K562 (cell line): ENCODE results near the gene AGAP1. TPM values are rescaled to one million over a fixed set of nuclear protein-coding genes. Genes with fewer than 3 reads are reported as not detected.

ENCODE experiments used
- ATAC-seq: fragments of 200-7000 bp; cut with Tn5 transposase; 3 replicates; pipeline ENCODE4 v1.9.1; 2020; ENCODE audit warnings: moderate library complexity
- BruUV-seq: library from RNA; stranded (reverse); fragments of 400-500 nt; replicated peaks from 2 replicates; lab custom pipeline; 2021; lab: Mats Ljungman, UMichigan
- CTCF ChIA-PET: fragments of 300-600 bp; formaldehyde crosslinking; extraction: SDS; loops from one replicate; lab custom pipeline; 2021; ENCODE audit warnings: low intra/inter-chr PET ratio; lab: Yijun Ruan, JAX
- POLR2A ChIA-PET: fragments of 300-600, 350-650 bp; sonication (Branson Sonifier 250); formaldehyde crosslinking; extraction: SDS; loops from one replicate; lab custom pipeline; 2021; ENCODE audit warnings: antibody characterized with exemption, inconsistent platforms; lab: Yijun Ruan, JAX
- DNase-seq, 4 experiments: peaks; one replicate each; pipeline versions ENCODE4 v3.0.0 to v3.0.0-alpha.2; 2011 to 2018; ENCODE audit warnings: low spot score in 3 of 4, mixed read lengths in 3 of 4; ENCODE audit errors: extremely low read depth in 1 of 4
- FAIRE-seq: peaks from 2 replicates; lab custom pipeline; 2011; peaks lifted over from hg19 to GRCh38; lab: Jason Lieb, UNC
- H2AFZ ChIP-seq: 2 replicates; pipeline ENCODE4 v1.6.0; 2011; ENCODE audit warnings: low read depth, low read length, control low read depth, inconsistent platforms
- H3K27ac ChIP-seq: fragments of 200-600 bp; 3 replicates; pipeline ENCODE4 v1.8.0; 2011; ENCODE audit warnings: low read depth, mild to moderate bottlenecking, control low read depth, inconsistent platforms, low read length, moderate library complexity, mixed read lengths; ENCODE audit errors: extremely low read depth
- H3K27me3 ChIP-seq, 2 experiments: fragments of 300-600 bp in 1 of 2; 2 replicates in 1 of 2; 3 replicates in 1 of 2; pipeline versions ENCODE4 v1.6.0 to v1.8.0; 2011; ENCODE audit warnings: inconsistent platforms in 2 of 2, low read length in 2 of 2, mild to moderate bottlenecking in 1 of 2, mixed read lengths in 1 of 2, moderate library complexity in 1 of 2; ENCODE audit not compliant: control insufficient read depth in 2 of 2, insufficient read depth in 2 of 2
- H3K36me3 ChIP-seq: fragments of 300-600 bp; 3 replicates; pipeline ENCODE4 v1.8.0; 2011; ENCODE audit warnings: mild to moderate bottlenecking, low read length, inconsistent platforms; ENCODE audit not compliant: control insufficient read depth, insufficient read depth
- H3K4me1 ChIP-seq, 2 experiments: fragments of 200-600 bp in 1 of 2; replicated peaks in 1 of 2; 2 replicates in 1 of 2; 3 replicates in 1 of 2; pipeline versions ENCODE4 v1.5.1 to v1.8.0; 2011; ENCODE audit warnings: inconsistent platforms in 2 of 2, low read length in 2 of 2, mild to moderate bottlenecking in 1 of 2, mixed read lengths in 1 of 2, moderate library complexity in 1 of 2; ENCODE audit not compliant: control insufficient read depth in 2 of 2, insufficient read depth in 2 of 2
- H3K4me2 ChIP-seq: 2 replicates; pipeline ENCODE4 v1.6.1; 2011; ENCODE audit warnings: low read length, control low read depth, inconsistent platforms, mixed read lengths; ENCODE audit not compliant: insufficient read depth
- H3K4me3 ChIP-seq: fragments of 200-600 bp; sonication (generic), shearing (Covaris generic); 2 replicates; pipeline ENCODE4 v1.5.1; 2016; ENCODE audit warnings: control low read depth, inconsistent platforms
- H3K79me2 ChIP-seq: fragments of 200-600 bp; 3 replicates; pipeline ENCODE4 v1.8.0; 2011; ENCODE audit warnings: low read length, inconsistent platforms; ENCODE audit not compliant: control insufficient read depth, insufficient read depth
- H3K9ac ChIP-seq, 2 experiments: 2 replicates each; pipeline versions ENCODE4 v1.6.0 to v1.6.1; 2011; ENCODE audit warnings: low read depth in 2 of 2, low read length in 2 of 2, control low read depth in 1 of 2, inconsistent platforms in 1 of 2, mild to moderate bottlenecking in 1 of 2, mixed read lengths in 1 of 2; ENCODE audit not compliant: insufficient read depth in 1 of 2
- H3K9me1 ChIP-seq: one replicate; pipeline ENCODE4 v1.6.0; 2011; ENCODE audit warnings: inconsistent platforms, mild to moderate bottlenecking, low read length, moderate library complexity; ENCODE audit not compliant: control insufficient read depth, insufficient read depth
- H3K9me3 ChIP-seq: replicated peaks from 2 replicates; pipeline ENCODE4 v1.5.1; 2011; ENCODE audit warnings: low read depth, low read length, inconsistent platforms; ENCODE audit not compliant: control insufficient read depth, insufficient read depth
- H4K20me1 ChIP-seq: replicated peaks from 2 replicates; pipeline ENCODE4 v1.6.1; 2011; ENCODE audit warnings: low read length, inconsistent platforms, mixed read lengths; ENCODE audit not compliant: control insufficient read depth, insufficient read depth
- BCL6 ChIP-seq: fragments of 250-450 bp; sonication (Bioruptor Pico); IDR thresholded peaks from 2 replicates; pipeline ENCODE4 v1.4.0; 2020
- CHAMP1 ChIP-seq: fragments of 450-650 bp; IDR thresholded peaks from 2 replicates; pipeline ENCODE4 v1.6.1; 2016; ENCODE audit warnings: mild to moderate bottlenecking
- CTBP1 ChIP-seq: fragments of 450-650 bp; IDR thresholded peaks from 2 replicates; pipeline ENCODE4 v1.6.1; 2016; ENCODE audit warnings: borderline replicate concordance
- KDM1A ChIP-seq, 2 experiments: fragments of 450-650 bp; IDR thresholded peaks; 2 replicates each; pipeline ENCODE4 v1.6.1; 2016; ENCODE audit warnings: mild to moderate bottlenecking in 2 of 2
- KHSRP ChIP-seq: fragments of 450-650 bp; IDR thresholded peaks from 2 replicates; pipeline ENCODE4 v1.6.1; 2017
- TRIM24 ChIP-seq, 2 experiments: fragments of 450-650 bp; IDR thresholded peaks; 2 replicates each; pipeline ENCODE4 v1.6.1; 2016
- ZNF830 ChIP-seq: fragments of 250-450 bp; sonication (Bioruptor Pico); IDR thresholded peaks from 2 replicates; pipeline ENCODE4 v1.5.0; 2021; ENCODE audit warnings: mild to moderate bottlenecking
- WGBS: fragments of 100-300 bp; shearing (Covaris generic); methylation state at CpG from one replicate; pipeline ENCODE4 v1.1.6; 2016; ENCODE audit warnings: low coverage, mixed read lengths; ENCODE audit not compliant: insufficient coverage; ENCODE audit errors: missing lambda C conversion rate; 5-methylcytosine and 5-hydroxymethylcytosine counted together
- in situ Hi-C: fragments of 300-500 bp; cut with MboI; formaldehyde crosslinking; loops from 4 replicates; pipeline ENCODE4 v1.15.0; 2018; ENCODE audit warnings: inconsistent platforms, mixed read lengths
- intact Hi-C: fragments of 100-400 bp; cut with micrococcal nuclease; formaldehyde crosslinking; loops from 2 replicates; pipeline ENCODE4 v1.14.2; 2022
- polyA plus RNA-seq, 8 experiments: library from polyadenylated mRNA; depleted of rRNA in 4 of 8; stranded (reverse) in 5 of 8; unstranded in 3 of 8; fragments of >200 nt; fragmentation: Nextera tagmentation in 2 of 8; fragmentation: Illumina TruSeq in 1 of 8; extraction: Ambion mirVana in 2 of 8; extraction: Trizol in 1 of 8; gene quantifications; 2 replicates each; pipeline versions ENCODE4 v1.2.1 to v1.2.3, GENCODE V29; 2011 to 2014; ENCODE audit warnings: inconsistent platforms in 1 of 8, missing spikeins in 1 of 8
- total RNA-seq, 7 experiments: library from RNA; depleted of rRNA in 6 of 7; stranded (reverse); fragments of >200 nt in 6 of 7; fragmentation: Illumina TruSeq in 2 of 7; extraction: Trizol in 2 of 7; gene quantifications; 2 replicates each; pipeline versions ENCODE4 v1.2.1 to v1.2.3, GENCODE V29; 2011 to 2021; ENCODE audit warnings: low replicate concordance in 1 of 7
- TF ChIP-seq, protein P1 (sequence below): fragments of 150-350 bp; conservative IDR thresholded peaks from 2 replicates; pipeline ENCODE4 v1.6.1; 2014; ENCODE audit warnings: low read length
- TF ChIP-seq, protein P2 (sequence below): fragments of 250-450 bp; sonication (Bioruptor Pico); IDR thresholded peaks from 2 replicates; pipeline ENCODE4 v1.8.0; 2021; ENCODE audit warnings: mild to moderate bottlenecking, moderate library complexity

AGAP1 gene
- total and polyA plus RNA-seq, 9 of the 15 experiments (the other 6 are each of a cell fraction or from before 2014, with no cell fraction given): 1.3 to 24.0 (median 10.6) TPM

DNA sequence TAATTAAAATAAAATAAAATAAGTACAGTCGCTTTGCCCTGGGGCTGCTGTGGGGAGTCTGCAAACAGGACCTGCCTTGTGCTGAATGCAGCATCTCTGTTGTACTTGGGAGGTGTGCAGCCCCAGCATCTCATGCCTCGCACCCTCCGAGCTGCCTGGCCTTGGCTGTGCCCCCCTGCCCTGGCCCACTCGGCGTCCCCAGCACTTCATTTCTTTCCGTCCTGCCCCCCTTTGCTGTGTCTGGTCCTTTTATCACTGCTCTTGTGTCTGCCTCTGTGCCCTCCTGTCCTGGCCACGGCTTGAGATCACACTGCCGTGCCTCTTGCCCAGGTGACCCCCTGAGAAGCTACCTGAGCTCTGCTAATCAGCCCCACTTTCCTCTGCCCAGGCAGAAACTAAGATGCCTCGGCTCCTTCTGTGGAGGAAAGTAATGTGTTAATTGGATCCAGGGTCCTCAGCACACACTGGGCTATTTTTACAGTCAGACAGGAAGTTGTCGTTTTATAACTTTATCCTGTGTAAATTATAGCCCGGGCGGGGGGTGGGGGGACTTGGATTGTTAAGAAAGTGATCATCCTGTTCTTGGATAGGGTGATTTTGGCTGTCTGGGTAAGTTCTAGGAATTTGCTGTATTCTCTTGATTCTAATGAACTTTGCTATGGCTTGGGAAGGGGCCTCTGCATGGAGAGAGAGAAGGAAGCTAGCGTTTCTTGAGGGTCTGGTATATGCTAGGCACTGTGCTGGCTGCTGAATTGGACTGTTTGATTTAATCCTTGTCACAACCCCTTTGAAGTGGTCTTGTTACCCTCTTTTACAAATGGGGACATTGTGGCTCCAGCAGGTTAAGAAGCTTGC is 69.4 kb downstream of the AGAP1 start:
- ATAC-seq: no peak
- WGBS: 81% methylated on average over 10 of the region's 13 CpGs
- POLR2A ChIA-PET: no interaction called here
- Histone ChIP-seq H2AFZ (no peak overlapping the region), H3K9me1 (peaks cover 7% of the 10 kb centered on the region), H4K20me1 (peaks cover 27% of the 10 kb centered on the region), H3K79me2 (peaks cover 81% of the 10 kb centered on the region), H3K9ac (peak overlapping the region in 1 of 2 experiments; percentile 64; a peak in 1 of 4 replicates), H3K4me1 (peaks cover 0 to 11% of the 10 kb centered on the region in 2 experiments; a peak in 3 of 5 replicates), H3K4me3 (no peak overlapping the region), H3K27ac (no peak overlapping the region), H3K27me3 (no peaks in the 10 kb centered on the region), H3K9me3 (no peaks in the 10 kb centered on the region), H3K36me3 (no peaks in the 10 kb centered on the region), H3K4me2 (no peak overlapping the region)
- no peak for TF ChIP-seq KHSRP
- CTCF ChIA-PET: no interaction called here
- BruUV-seq: no TSS peak
- intact Hi-C loops: no loop called here
- FAIRE-seq: no peak
- DNase-seq: no peak
- in situ Hi-C loops: no loop called here

GRCh38 chr2:235564066-235564465 is 70.2 kb downstream of the AGAP1 start:
- H3K9ac ChIP-seq: no peak overlapping the region
- H2AFZ ChIP-seq: no peak overlapping the region
- in situ Hi-C loops: no loop called here
- ChIA-PET CTCF (no interaction called here), POLR2A (no interaction called here)
- no TSS peak for BruUV-seq
- DNase-seq (no peak), ATAC-seq (no peak), FAIRE-seq (no peak)
- H3K9me3 ChIP-seq: no peaks in the 10 kb centered on the region
- intact Hi-C loops: no loop called here
- no peaks in the 10 kb centered on the region for H3K36me3 ChIP-seq
- no peak overlapping the region for H3K4me3 ChIP-seq
- H3K79me2 ChIP-seq: peaks cover 79% of the 10 kb centered on the region
- H3K4me2 ChIP-seq: no peak overlapping the region
- H3K9me1 ChIP-seq: peaks cover 7% of the 10 kb centered on the region
- H3K4me1 ChIP-seq: peaks cover 0 to 11% of the 10 kb centered on the region in 2 experiments; a peak in 3 of 5 replicates
- H3K27me3 ChIP-seq: no peaks in the 10 kb centered on the region
- peaks cover 24% of the 10 kb centered on the region for H4K20me1 ChIP-seq
- 65% methylated on average over 6 of the region's 6 CpGs for WGBS
- no peak overlapping the region for H3K27ac ChIP-seq
- no peak for TF ChIP-seq ZNF830 (CRISPR knock-in tag)
- no peak for TF ChIP-seq KDM1A (IDR thresholded peaks at IDR 0.05)
- no peak for TF ChIP-seq TRIM24 (IDR thresholded peaks at IDR 0.05)
- TF ChIP-seq CTBP1: no peak
- TF ChIP-seq, protein P1, sequence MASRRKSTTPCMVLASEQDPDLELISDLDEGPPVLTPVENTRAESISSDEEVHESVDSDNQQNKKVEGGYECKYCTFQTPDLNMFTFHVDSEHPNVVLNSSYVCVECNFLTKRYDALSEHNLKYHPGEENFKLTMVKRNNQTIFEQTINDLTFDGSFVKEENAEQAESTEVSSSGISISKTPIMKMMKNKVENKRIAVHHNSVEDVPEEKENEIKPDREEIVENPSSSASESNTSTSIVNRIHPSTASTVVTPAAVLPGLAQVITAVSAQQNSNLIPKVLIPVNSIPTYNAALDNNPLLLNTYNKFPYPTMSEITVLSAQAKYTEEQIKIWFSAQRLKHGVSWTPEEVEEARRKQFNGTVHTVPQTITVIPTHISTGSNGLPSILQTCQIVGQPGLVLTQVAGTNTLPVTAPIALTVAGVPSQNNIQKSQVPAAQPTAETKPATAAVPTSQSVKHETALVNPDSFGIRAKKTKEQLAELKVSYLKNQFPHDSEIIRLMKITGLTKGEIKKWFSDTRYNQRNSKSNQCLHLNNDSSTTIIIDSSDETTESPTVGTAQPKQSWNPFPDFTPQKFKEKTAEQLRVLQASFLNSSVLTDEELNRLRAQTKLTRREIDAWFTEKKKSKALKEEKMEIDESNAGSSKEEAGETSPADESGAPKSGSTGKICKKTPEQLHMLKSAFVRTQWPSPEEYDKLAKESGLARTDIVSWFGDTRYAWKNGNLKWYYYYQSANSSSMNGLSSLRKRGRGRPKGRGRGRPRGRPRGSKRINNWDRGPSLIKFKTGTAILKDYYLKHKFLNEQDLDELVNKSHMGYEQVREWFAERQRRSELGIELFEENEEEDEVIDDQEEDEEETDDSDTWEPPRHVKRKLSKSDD: no peak
- TF ChIP-seq, protein P2, sequence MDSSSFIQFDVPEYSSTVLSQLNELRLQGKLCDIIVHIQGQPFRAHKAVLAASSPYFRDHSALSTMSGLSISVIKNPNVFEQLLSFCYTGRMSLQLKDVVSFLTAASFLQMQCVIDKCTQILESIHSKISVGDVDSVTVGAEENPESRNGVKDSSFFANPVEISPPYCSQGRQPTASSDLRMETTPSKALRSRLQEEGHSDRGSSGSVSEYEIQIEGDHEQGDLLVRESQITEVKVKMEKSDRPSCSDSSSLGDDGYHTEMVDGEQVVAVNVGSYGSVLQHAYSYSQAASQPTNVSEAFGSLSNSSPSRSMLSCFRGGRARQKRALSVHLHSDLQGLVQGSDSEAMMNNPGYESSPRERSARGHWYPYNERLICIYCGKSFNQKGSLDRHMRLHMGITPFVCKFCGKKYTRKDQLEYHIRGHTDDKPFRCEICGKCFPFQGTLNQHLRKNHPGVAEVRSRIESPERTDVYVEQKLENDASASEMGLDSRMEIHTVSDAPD (CRISPR knock-in tag): no peak
- no peak for TF ChIP-seq BCL6 (CRISPR knock-in tag)
- no peak for TF ChIP-seq CHAMP1
